ENCODE data around the gene PLEKHG5.

GRCh38 chr1:6441586-6441985 lies 49.9 kb downstream of the PLEKHG5 start:
- no peak for TF ChIP-seq CTCF (IDR thresholded peaks at IDR 0.05)
- TF ChIP-seq POLR2A (IDR thresholded peaks at IDR 0.05): no peak

All from lower leg skin (tissue), 3 donors.